HepG2 (cell line): Measurements from ENCODE around the gene PXT1. TPM values are rescaled to one million over a fixed set of nuclear protein-coding genes. Genes with fewer than 3 reads are reported as not detected.
A peak's percentile ranks its signal among the peaks of the same experiment; 100 is the strongest.

ENCODE experiments used
- BCL6 ChIP-seq: IDR thresholded peaks from 2 replicates; pipeline ENCODE4 v1.6.1; 2016; ENCODE audit warnings: missing genetic modification reagents, missing compliant biosample characterization
- HDAC2 ChIP-seq: sonication (generic); formaldehyde crosslinking; IDR thresholded peaks from 2 replicates; pipeline ENCODE4 v1.4.0; 2020; ENCODE audit warnings: missing genetic modification reagents
- MED13 ChIP-seq: sonication (generic); formaldehyde crosslinking; IDR thresholded peaks from 2 replicates; pipeline ENCODE4 v1.5.0; 2020; ENCODE audit warnings: missing genetic modification reagents
- NFKBIZ ChIP-seq: IDR thresholded peaks from 2 replicates; pipeline ENCODE4 v1.6.1; 2018; ENCODE audit warnings: missing genetic modification reagents, missing compliant biosample characterization
- PAWR ChIP-seq: sonication (generic); formaldehyde crosslinking; IDR thresholded peaks from 2 replicates; pipeline ENCODE4 v1.4.0; 2020; ENCODE audit warnings: missing genetic modification reagents, mild to moderate bottlenecking, borderline replicate concordance
- PAX8 ChIP-seq: sonication (generic); formaldehyde crosslinking; IDR thresholded peaks from 2 replicates; pipeline ENCODE4 v1.8.0; 2022; ENCODE audit warnings: mild to moderate bottlenecking, missing genetic modification reagents, borderline replicate concordance
- PHF21A ChIP-seq: sonication (generic); formaldehyde crosslinking; IDR thresholded peaks from 2 replicates; pipeline ENCODE4 v1.5.0; 2020; ENCODE audit warnings: mild to moderate bottlenecking, missing genetic modification reagents
- SMAD3 ChIP-seq: sonication (generic); formaldehyde crosslinking; IDR thresholded peaks from 2 replicates; pipeline ENCODE4 v1.4.0; 2020; ENCODE audit warnings: missing genetic modification reagents
- TAF1 ChIP-seq: sonication (generic); formaldehyde crosslinking; IDR thresholded peaks from 2 replicates; pipeline ENCODE4 v1.4.0; 2020; ENCODE audit warnings: missing genetic modification reagents
- TCF12 ChIP-seq, 2 experiments: fragments of 450-650 bp in 1 of 2; sonication (generic) in 1 of 2; formaldehyde crosslinking in 1 of 2; IDR thresholded peaks; 2 replicates each; pipeline versions ENCODE4 v1.6.1 to v1.8.0; 2017 to 2022; ENCODE audit warnings: antibody characterized with exemption in 1 of 2, mild to moderate bottlenecking in 1 of 2, missing genetic modification reagents in 1 of 2, moderate library complexity in 1 of 2
- TEAD2 ChIP-seq: sonication (generic); formaldehyde crosslinking; IDR thresholded peaks from 2 replicates; pipeline ENCODE4 v1.9.0; 2021; ENCODE audit warnings: missing genetic modification reagents
- ZNF205 ChIP-seq: IDR thresholded peaks from 2 replicates; pipeline ENCODE4 v1.6.1; 2018; ENCODE audit warnings: missing biosample characterization, missing genetic modification reagents
- ZNF446 ChIP-seq: sonication (generic); formaldehyde crosslinking; IDR thresholded peaks from 2 replicates; pipeline ENCODE4 v1.5.0; 2020; ENCODE audit warnings: mild to moderate bottlenecking, missing genetic modification reagents
- polyA plus RNA-seq, 8 experiments: library from polyadenylated mRNA; depleted of rRNA in 3 of 8; stranded (reverse) in 7 of 8; unstranded in 1 of 8; fragments of >200 nt; fragmentation: Illumina TruSeq in 4 of 8; extraction: Trizol in 4 of 8; gene quantifications; 2 replicates each; pipeline versions ENCODE4 v1.2.1 to v1.2.3, GENCODE V29; 2011 to 2016; ENCODE audit warnings: low read depth in 4 of 8, missing spikeins in 1 of 8, mixed read lengths in 1 of 8; ENCODE audit not compliant: insufficient read depth in 1 of 8
- total RNA-seq, 5 experiments: library from RNA; depleted of rRNA; stranded (reverse); fragments of >200 nt; fragmentation: Illumina TruSeq; extraction: Trizol; gene quantifications; 2 replicates each; pipeline ENCODE4 v1.2.3, GENCODE V29; 2016; ENCODE audit warnings: low read depth in 1 of 5
- TF ChIP-seq, protein P1 (sequence below): IDR thresholded peaks from 2 replicates; pipeline ENCODE4 v1.6.1; 2016; ENCODE audit warnings: missing compliant biosample characterization, missing genetic modification reagents, borderline replicate concordance
- TF ChIP-seq, protein P2 (sequence below): IDR thresholded peaks from 2 replicates; pipeline ENCODE4 v1.6.1; 2016; ENCODE audit warnings: low read depth, borderline replicate concordance
- TF ChIP-seq, protein P3 (sequence below): sonication (generic); formaldehyde crosslinking; IDR thresholded peaks from 2 replicates; pipeline ENCODE4 v1.4.0; 2020; ENCODE audit warnings: low read depth, missing genetic modification reagents
- TF ChIP-seq, protein P4 (sequence below): sonication (generic); formaldehyde crosslinking; IDR thresholded peaks from 2 replicates; pipeline ENCODE4 v1.5.0; 2020; ENCODE audit warnings: mild to moderate bottlenecking, missing genetic modification reagents, borderline replicate concordance
- TF ChIP-seq, protein P5 (sequence below): fragments of 450-650 bp; IDR thresholded peaks from 2 replicates; pipeline ENCODE4 v1.6.1; 2017

The PXT1 gene
- total and polyA plus RNA-seq, 2 of the 13 experiments (the other 11 are each of a cell fraction or from before 2014, with no cell fraction given) = 0.04 TPM; not detected in 1

DNA sequence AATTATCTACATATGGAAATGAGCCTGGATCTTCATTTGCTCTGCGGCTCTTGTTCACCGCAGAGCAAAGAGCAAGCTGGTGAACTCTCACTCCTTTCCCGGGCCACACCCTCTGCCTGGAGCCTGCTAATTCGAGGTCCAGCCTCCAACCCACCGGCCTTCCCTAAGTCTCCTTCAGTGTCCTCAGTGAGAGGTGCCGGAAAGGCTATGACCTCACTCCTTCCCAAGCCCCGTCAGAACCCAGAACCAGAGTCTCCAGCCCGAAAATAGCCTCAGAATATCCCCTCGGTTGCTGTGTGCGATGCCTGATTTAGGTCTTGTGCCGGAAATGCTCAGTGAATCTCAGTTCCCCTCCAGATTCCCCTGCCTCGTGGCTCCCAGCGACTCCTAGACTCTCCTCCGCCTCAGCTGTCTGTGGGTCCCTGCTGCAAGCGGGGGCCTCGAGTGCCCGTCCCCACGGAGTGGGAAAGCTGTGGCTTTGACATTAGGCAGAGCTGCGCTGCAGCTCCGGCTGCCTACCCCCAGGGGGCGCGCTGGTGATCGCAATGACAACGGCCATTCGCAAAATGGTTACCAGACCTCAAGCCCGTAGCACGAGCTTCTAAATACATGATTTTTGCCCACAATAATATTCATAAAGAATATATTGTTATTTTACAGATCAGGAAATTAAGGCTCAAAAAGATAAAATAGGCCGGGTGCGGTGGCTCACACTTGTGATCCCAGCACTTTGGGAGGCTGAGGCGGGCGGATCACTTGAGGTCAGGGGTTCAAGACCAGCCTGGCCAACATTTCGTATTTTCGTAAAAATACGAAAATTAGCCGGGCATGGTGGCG is 101.8 kb downstream of the PXT1 start (continued):
- TF ChIP-seq PAWR = no peak
- TF ChIP-seq, protein P1, sequence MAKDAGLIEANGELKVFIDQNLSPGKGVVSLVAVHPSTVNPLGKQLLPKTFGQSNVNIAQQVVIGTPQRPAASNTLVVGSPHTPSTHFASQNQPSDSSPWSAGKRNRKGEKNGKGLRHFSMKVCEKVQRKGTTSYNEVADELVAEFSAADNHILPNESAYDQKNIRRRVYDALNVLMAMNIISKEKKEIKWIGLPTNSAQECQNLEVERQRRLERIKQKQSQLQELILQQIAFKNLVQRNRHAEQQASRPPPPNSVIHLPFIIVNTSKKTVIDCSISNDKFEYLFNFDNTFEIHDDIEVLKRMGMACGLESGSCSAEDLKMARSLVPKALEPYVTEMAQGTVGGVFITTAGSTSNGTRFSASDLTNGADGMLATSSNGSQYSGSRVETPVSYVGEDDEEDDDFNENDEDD (CRISPR knock-in tag) = peak; percentile 58; the same call in 1 of the 2 replicates
- TF ChIP-seq, protein P2, sequence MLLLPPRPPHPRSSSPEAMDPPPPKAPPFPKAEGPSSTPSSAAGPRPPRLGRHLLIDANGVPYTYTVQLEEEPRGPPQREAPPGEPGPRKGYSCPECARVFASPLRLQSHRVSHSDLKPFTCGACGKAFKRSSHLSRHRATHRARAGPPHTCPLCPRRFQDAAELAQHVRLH (CRISPR knock-in tag) = no peak
- no peak; the same call in 1 of the 2 replicates for TF ChIP-seq HDAC2 (CRISPR knock-in tag)
- no peak for TF ChIP-seq TCF12 (IDR thresholded peaks at IDR 0.05)
- no peak for TF ChIP-seq TCF12 (CRISPR knock-in tag; IDR thresholded peaks at IDR 0.05)
- TF ChIP-seq TEAD2 = no peak
- TF ChIP-seq TAF1 (CRISPR knock-in tag) = no peak
- 0 out of 2 replicates have a peak, but pooled peaks have one; percentile 38 for TF ChIP-seq ZNF446 (CRISPR knock-in tag)
- 0 out of 2 replicates have a peak, but pooled peaks have one; percentile 45 for TF ChIP-seq PAX8
- no peak for TF ChIP-seq NFKBIZ (CRISPR knock-in tag)
- TF ChIP-seq ZNF205 (CRISPR knock-in tag) = peak; percentile 31; the same call in 1 of the 2 replicates
- TF ChIP-seq, protein P3, sequence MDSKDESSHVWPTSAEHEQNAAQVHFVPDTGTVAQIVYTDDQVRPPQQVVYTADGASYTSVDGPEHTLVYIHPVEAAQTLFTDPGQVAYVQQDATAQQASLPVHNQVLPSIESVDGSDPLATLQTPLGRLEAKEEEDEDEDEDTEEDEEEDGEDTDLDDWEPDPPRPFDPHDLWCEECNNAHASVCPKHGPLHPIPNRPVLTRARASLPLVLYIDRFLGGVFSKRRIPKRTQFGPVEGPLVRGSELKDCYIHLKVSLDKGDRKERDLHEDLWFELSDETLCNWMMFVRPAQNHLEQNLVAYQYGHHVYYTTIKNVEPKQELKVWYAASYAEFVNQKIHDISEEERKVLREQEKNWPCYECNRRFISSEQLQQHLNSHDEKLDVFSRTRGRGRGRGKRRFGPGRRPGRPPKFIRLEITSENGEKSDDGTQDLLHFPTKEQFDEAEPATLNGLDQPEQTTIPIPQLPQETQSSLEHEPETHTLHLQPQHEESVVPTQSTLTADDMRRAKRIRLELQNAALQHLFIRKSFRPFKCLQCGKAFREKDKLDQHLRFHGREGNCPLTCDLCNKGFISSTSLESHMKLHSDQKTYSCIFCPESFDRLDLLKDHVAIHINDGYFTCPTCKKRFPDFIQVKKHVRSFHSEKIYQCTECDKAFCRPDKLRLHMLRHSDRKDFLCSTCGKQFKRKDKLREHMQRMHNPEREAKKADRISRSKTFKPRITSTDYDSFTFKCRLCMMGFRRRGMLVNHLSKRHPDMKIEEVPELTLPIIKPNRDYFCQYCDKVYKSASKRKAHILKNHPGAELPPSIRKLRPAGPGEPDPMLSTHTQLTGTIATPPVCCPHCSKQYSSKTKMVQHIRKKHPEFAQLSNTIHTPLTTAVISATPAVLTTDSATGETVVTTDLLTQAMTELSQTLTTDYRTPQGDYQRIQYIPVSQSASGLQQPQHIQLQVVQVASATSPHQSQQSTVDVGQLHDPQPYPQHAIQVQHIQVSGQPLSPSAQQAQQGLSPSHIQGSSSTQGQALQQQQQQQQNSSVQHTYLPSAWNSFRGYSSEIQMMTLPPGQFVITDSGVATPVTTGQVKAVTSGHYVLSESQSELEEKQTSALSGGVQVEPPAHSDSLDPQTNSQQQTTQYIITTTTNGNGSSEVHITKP (CRISPR knock-in tag) = no peak
- TF ChIP-seq SMAD3 (CRISPR knock-in tag) = no peak
- TF ChIP-seq, protein P4, sequence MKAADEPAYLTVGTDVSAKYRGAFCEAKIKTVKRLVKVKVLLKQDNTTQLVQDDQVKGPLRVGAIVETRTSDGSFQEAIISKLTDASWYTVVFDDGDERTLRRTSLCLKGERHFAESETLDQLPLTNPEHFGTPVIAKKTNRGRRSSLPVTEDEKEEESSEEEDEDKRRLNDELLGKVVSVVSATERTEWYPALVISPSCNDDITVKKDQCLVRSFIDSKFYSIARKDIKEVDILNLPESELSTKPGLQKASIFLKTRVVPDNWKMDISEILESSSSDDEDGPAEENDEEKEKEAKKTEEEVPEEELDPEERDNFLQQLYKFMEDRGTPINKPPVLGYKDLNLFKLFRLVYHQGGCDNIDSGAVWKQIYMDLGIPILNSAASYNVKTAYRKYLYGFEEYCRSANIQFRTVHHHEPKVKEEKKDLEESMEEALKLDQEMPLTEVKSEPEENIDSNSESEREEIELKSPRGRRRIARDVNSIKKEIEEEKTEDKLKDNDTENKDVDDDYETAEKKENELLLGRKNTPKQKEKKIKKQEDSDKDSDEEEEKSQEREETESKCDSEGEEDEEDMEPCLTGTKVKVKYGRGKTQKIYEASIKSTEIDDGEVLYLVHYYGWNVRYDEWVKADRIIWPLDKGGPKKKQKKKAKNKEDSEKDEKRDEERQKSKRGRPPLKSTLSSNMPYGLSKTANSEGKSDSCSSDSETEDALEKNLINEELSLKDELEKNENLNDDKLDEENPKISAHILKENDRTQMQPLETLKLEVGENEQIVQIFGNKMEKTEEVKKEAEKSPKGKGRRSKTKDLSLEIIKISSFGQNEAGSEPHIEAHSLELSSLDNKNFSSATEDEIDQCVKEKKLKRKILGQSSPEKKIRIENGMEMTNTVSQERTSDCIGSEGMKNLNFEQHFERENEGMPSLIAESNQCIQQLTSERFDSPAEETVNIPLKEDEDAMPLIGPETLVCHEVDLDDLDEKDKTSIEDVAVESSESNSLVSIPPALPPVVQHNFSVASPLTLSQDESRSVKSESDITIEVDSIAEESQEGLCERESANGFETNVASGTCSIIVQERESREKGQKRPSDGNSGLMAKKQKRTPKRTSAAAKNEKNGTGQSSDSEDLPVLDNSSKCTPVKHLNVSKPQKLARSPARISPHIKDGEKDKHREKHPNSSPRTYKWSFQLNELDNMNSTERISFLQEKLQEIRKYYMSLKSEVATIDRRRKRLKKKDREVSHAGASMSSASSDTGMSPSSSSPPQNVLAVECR = peak; percentile 49; the same call in 1 of the 2 replicates
- TF ChIP-seq PHF21A (CRISPR knock-in tag) = no peak; the same call in 1 of the 2 replicates
- peak; percentile 35; the same call in 1 of the 2 replicates for TF ChIP-seq BCL6 (CRISPR knock-in tag)
- TF ChIP-seq MED13 (CRISPR knock-in tag) = no peak
- TF ChIP-seq, protein P5, sequence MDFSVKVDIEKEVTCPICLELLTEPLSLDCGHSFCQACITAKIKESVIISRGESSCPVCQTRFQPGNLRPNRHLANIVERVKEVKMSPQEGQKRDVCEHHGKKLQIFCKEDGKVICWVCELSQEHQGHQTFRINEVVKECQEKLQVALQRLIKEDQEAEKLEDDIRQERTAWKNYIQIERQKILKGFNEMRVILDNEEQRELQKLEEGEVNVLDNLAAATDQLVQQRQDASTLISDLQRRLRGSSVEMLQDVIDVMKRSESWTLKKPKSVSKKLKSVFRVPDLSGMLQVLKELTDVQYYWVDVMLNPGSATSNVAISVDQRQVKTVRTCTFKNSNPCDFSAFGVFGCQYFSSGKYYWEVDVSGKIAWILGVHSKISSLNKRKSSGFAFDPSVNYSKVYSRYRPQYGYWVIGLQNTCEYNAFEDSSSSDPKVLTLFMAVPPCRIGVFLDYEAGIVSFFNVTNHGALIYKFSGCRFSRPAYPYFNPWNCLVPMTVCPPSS = no peak
